ENCODE data around the gene MALRD1.

DNA sequence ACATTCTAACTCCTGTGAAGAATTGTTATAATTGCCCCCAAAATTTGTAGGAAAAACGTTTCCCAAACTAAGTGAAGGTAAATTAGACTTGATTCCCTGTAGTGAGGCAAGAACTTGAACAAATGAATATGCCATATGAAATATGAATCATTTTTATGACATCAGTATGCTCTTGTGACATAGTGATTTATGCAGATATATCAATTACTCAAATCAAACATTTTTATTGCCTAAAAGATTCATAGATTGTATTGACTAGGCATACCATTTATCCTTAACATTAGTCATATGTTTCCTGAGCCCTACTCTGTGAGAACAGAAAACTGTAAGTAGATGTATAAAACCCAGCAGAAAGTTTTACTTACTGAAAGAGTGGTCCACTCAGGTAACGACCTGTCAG is 245.6 kb downstream of the MALRD1 start:
- TF ChIP-seq, protein P1, sequence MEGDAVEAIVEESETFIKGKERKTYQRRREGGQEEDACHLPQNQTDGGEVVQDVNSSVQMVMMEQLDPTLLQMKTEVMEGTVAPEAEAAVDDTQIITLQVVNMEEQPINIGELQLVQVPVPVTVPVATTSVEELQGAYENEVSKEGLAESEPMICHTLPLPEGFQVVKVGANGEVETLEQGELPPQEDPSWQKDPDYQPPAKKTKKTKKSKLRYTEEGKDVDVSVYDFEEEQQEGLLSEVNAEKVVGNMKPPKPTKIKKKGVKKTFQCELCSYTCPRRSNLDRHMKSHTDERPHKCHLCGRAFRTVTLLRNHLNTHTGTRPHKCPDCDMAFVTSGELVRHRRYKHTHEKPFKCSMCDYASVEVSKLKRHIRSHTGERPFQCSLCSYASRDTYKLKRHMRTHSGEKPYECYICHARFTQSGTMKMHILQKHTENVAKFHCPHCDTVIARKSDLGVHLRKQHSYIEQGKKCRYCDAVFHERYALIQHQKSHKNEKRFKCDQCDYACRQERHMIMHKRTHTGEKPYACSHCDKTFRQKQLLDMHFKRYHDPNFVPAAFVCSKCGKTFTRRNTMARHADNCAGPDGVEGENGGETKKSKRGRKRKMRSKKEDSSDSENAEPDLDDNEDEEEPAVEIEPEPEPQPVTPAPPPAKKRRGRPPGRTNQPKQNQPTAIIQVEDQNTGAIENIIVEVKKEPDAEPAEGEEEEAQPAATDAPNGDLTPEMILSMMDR (conservative IDR thresholded peaks at IDR 0.05; ENCODE audit: low read depth, low read length), result no peak
- TF ChIP-seq EZH2 (IDR thresholded peaks at IDR 0.05; ENCODE audit: borderline replicate concordance, low read depth, low read length, poor library complexity, severe bottlenecking), result no peak

Data from A673 (cell line).